ENCODE data around the gene ZNF525.
"Not testable (repeated sequence)": the region's sequence is repeated elsewhere in the genome, so short reads cannot be mapped to it uniquely, and the experiment has no call there.

DNA sequence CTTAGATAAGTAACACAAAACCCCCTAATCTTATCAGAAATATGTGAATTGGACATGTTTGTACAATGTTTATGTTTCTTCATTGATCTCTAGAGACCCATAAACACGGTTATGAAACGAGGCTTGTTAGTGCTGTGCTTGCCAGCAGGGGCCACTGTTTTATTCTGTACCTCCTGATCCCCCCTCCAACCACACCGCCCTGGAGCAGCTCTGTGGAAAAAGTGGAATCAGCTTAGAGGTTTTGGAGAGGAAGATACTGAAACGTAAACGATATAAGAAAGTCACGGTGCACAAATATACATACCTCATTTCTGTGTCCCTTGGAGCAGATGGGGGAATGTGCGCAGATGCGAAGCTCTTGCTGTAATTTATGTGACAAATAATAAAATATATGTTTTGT is 58.2 kb downstream of the ZNF525 start:
- not testable (repeated sequence) for TF ChIP-seq TCF12 (IDR thresholded peaks at IDR 0.05); REST (IDR thresholded peaks at IDR 0.05; ENCODE audit: low read depth, low read length); USF1 (IDR thresholded peaks at IDR 0.05; ENCODE audit: borderline replicate concordance, low read depth); RAD21 (IDR thresholded peaks at IDR 0.05; ENCODE audit: low read length); POLR2AphosphoS5 (IDR thresholded peaks at IDR 0.05; ENCODE audit: low read depth, low read length); EP300 (IDR thresholded peaks at IDR 0.05; ENCODE audit: borderline replicate concordance in 1 of 2, low read depth in 1 of 2, low read length in 1 of 2); GABPA (IDR thresholded peaks at IDR 0.05; ENCODE audit: low read depth); SMC3 (IDR thresholded peaks at IDR 0.05; ENCODE audit: low read depth, low read length); PBX3 (IDR thresholded peaks at IDR 0.05); CHD2 (IDR thresholded peaks at IDR 0.05; ENCODE audit: low read length, partially characterized antibody); FOSL2 (IDR thresholded peaks at IDR 0.05; ENCODE audit: borderline replicate concordance, low read depth)
- peak; percentile 12; the same call in 1 of the 2 replicates for TF ChIP-seq CTCF (IDR thresholded peaks at IDR 0.05)
- TF ChIP-seq, protein P1, sequence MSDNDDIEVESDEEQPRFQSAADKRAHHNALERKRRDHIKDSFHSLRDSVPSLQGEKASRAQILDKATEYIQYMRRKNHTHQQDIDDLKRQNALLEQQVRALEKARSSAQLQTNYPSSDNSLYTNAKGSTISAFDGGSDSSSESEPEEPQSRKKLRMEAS (IDR thresholded peaks at IDR 0.05; ENCODE audit: low read depth) = not testable (repeated sequence)
